Uterus (tissue), 4 donors: ENCODE results near the gene SUPT5H. TPM values are rescaled to one million over a fixed set of nuclear protein-coding genes. Genes with fewer than 3 reads are reported as not detected.

Experiments
- DNase-seq, 2 donors: peaks; one replicate each; pipeline ENCODE4 v3.0.0-alpha.2; 2019 to 2020
- H3K27ac ChIP-seq, 2 donors: fragments of 200-600 bp; sonication (generic); 1 replicate in 1 of 2; 2 replicates in 1 of 2; pipeline ENCODE4 v1.5.1; 2016 to 2018
- H3K27me3 ChIP-seq, 2 donors: fragments of 200-600 bp; sonication (generic); one replicate each; pipeline ENCODE4 v1.5.1; 2018 to 2019; ENCODE audit warnings: control low read depth in 1 of 2
- H3K36me3 ChIP-seq, 2 donors: fragments of 200-600 bp; sonication (generic); one replicate each; pipeline ENCODE4 v1.5.1; 2019; ENCODE audit warnings: control low read depth in 1 of 2
- H3K4me1 ChIP-seq, 2 donors: fragments of 200-600 bp; sonication (generic); one replicate each; pipeline ENCODE4 v1.5.1; 2018 to 2019; ENCODE audit warnings: control low read depth in 1 of 2
- H3K4me3 ChIP-seq, 2 donors: fragments of 200-600 bp; sonication (generic); 1 replicate in 1 of 2; 2 replicates in 1 of 2; pipeline ENCODE4 v1.5.1; 2018 to 2019; ENCODE audit warnings: mild to moderate bottlenecking in 1 of 2
- H3K9me3 ChIP-seq, 2 donors: fragments of 200-600 bp; sonication (generic); one replicate each; pipeline ENCODE4 v1.5.1; 2019; ENCODE audit warnings: control low read depth in 1 of 2
- CTCF ChIP-seq, 4 experiments: fragments of 200-600 bp in 2 of 4; fragments of 450-650 bp in 2 of 4; sonication (generic) in 2 of 4; IDR thresholded peaks; one replicate each; pipeline ENCODE4 v1.5.1; 2016 to 2019; ENCODE audit warnings: antibody characterized with exemption in 4 of 4, mild to moderate bottlenecking in 2 of 4, moderate library complexity in 1 of 4
- POLR2A ChIP-seq, 2 donors: fragments of 450-650 bp; IDR thresholded peaks; one replicate each; pipeline ENCODE4 v1.6.1; 2016; ENCODE audit warnings: antibody characterized with exemption in 2 of 2, mild to moderate bottlenecking in 1 of 2, moderate library complexity in 1 of 2
- intact Hi-C: fragments of 100-400 bp; cut with DNase I; formaldehyde crosslinking; loops from one replicate; pipeline ENCODE4 v1.15.1; 2023; ENCODE audit warnings: low total_unique reads
- total RNA-seq, 4 donors: library from RNA; depleted of rRNA in 3 of 4; stranded (reverse); fragments of >200 nt in 3 of 4; gene quantifications; one replicate each; pipeline versions ENCODE4 v1.1.0 to v1.2.4, GENCODE V29; 2014 to 2023
- donor health status: DM: yes; HTN: yes; CAD: no.

The SUPT5H gene
- total RNA-seq, 4 donors from 2014 or later, result 11.8 to 119 (median 40.0) TPM

DNA sequence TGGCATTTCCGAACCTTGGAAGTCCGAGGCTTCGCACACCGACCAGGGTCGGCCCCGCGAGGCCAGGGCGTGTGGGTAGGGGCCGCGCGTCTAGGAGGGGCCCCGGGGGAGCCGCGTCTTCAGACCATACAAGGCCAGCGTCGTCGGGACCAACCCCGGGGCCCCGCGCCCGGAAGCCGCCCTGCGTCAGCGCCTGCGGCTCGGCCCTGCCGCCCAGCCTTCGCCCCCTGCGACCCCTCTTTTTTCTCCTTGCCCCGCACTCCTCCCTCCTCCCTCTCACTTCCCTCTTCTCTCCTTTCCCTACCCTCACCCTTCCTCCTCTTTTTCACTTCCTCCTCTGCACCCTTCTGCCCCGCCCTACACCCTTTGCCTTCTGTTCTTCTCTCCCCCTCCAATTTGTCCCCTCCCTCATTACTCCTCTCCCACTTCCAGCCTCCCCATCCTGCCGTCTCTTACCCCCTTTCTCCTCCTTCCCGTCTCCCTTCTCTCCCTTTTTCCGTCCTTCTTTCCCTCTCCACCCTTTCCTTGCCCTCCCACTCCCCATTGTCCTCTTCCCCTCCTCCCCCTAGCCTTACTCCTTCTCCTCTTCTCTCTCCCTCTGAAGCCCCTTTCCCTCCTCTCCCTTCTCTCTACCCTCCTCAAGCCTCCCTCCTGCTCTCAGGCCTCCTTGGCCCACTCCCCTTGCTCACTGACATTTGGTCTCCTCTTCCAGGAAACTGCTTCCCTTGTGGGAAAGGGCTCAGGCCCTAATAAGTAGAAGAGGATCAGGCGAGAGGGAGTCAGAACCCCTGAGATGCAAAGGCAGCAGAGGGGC, 35.2 kb upstream of the SUPT5H start:
- TF ChIP-seq POLR2A (IDR thresholded peaks at IDR 0.05) (peak; percentile 23 to 64), CTCF (IDR thresholded peaks at IDR 0.05) (peak in 1 of 4 experiments; percentile 34)
- DNase-seq, result peak; percentile 85 to 88
- H3K4me3 ChIP-seq, result peak overlapping the region; percentile 83 to 98
- no peaks in the 10 kb centered on the region for H3K36me3 ChIP-seq
- intact Hi-C loops, result no loop called here
- H3K9me3 ChIP-seq, result no peaks in the 10 kb centered on the region
- H3K27ac ChIP-seq, result peak overlapping the region; percentile 99 to 100
- H3K27me3 ChIP-seq, result no peaks in the 10 kb centered on the region
- peaks cover 4 to 13% of the 10 kb centered on the region in 2 donors for H3K4me1 ChIP-seq

DNA sequence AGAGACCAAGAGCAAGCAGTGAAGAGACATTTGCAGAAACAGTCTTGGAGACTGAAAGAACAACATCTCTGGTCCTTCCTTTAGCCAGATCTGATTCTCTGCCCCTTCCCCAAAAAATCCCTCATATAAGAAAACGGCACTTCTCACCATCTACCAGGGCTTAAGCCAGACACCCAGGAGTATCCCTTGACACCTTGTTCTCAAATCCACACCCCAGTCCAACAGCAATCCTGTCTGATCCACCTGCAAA, 34.6 kb upstream of the SUPT5H start:
- intact Hi-C loops, result no loop called here
- TF ChIP-seq POLR2A (IDR thresholded peaks at IDR 0.05) (no peak), CTCF (IDR thresholded peaks at IDR 0.05) (no peak)
- no peaks in the 10 kb centered on the region for H3K36me3 ChIP-seq
- peaks cover 0 to 17% of the 10 kb centered on the region in 2 donors for H3K4me1 ChIP-seq
- no peak for DNase-seq
- peak overlapping the region; percentile 99 to 100 for H3K27ac ChIP-seq
- H3K9me3 ChIP-seq, result no peaks in the 10 kb centered on the region
- H3K4me3 ChIP-seq, result peak overlapping the region; percentile 83 to 98
- H3K27me3 ChIP-seq, result no peaks in the 10 kb centered on the region

DNA sequence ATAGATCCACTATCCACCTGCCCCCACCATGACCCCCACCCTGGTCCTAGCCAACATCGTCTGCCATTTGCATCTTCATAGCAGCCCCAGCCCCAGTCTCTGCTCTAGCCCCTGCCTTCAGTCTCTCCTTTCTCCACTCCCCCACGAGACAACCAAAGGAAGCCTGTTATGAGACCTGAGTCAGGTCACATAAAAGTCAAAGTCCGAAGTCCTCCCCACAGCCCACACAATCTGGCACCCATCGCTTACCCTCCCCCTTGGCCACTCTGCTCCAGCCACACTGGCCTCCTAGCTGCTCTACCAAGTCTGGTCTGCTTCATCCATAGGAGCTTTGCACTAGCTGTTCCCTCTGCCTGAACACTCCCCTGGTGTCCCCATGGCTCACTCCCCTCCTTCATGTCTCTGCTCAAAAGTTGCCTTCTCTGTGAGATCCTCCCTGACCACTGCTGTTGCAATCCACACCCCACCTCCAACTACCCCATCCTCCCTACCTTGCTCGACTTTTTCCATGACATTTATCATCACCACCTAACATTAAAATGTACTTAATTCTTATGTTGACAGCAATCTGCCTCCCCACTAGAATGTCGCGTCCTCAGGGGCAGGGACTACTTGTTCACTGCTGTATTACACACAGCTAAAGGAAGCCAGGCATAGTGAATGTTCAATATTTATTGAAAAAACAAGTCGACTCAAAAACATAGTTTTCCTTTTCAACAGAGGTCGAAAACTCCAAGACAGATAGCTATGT, 34.1 kb upstream of the SUPT5H start:
- intact Hi-C loops, result no loop called here
- TF ChIP-seq CTCF (IDR thresholded peaks at IDR 0.05) (no peak), POLR2A (IDR thresholded peaks at IDR 0.05) (peak in 1 of 2 donors; percentile 14)
- Histone ChIP-seq H3K36me3 (no peaks in the 10 kb centered on the region), H3K4me3 (peak overlapping the region; percentile 83 to 98), H3K27ac (peak overlapping the region; percentile 99 to 100), H3K4me1 (peaks cover 0 to 17% of the 10 kb centered on the region in 2 donors), H3K9me3 (no peaks in the 10 kb centered on the region), H3K27me3 (no peaks in the 10 kb centered on the region)
- peak; percentile 73 for DNase-seq

DNA sequence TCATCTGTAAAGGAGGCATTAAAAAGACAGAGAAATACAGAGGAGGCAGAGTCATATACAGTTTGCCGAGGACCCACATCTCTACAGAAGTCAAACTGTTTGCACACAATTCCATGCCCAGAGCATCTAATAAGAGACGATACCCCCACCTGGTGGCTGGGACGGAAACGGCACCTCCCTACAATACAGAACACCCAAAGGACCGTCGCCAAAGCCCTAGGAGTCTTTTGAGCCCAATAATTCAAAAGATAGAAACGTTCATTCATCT, 33.6 kb upstream of the SUPT5H start:
- DNase-seq, result peak; percentile 91 to 96
- Histone ChIP-seq H3K4me1 (peaks cover 0 to 17% of the 10 kb centered on the region in 2 donors), H3K27me3 (no peaks in the 10 kb centered on the region), H3K4me3 (peak overlapping the region; percentile 83 to 98), H3K36me3 (no peaks in the 10 kb centered on the region), H3K27ac (peak overlapping the region; percentile 99 to 100), H3K9me3 (no peaks in the 10 kb centered on the region)
- TF ChIP-seq POLR2A (IDR thresholded peaks at IDR 0.05) (no peak), CTCF (IDR thresholded peaks at IDR 0.05) (peak; percentile 88 to 99 (median 96))
- intact Hi-C loops, result no loop called here
